WERI-Rb-1 (cell line): ENCODE results near the gene MAJIN.

Source experiments
- DNase-seq: peaks from one replicate; pipeline ENCODE4 v3.0.0-alpha.2; 2020
- H3K27ac ChIP-seq: fragments of 250-450 bp; sonication (Bioruptor Pico); 2 replicates; pipeline ENCODE4 v1.5.1; 2020; ENCODE audit warnings: mild to moderate bottlenecking, moderate library complexity
- H3K27me3 ChIP-seq: fragments of 250-450 bp; sonication (Bioruptor Pico); 2 replicates; pipeline ENCODE4 v1.5.1; 2021; ENCODE audit warnings: mild to moderate bottlenecking, low read depth, moderate library complexity; ENCODE audit not compliant: insufficient read depth, severe bottlenecking
- H3K36me3 ChIP-seq: fragments of 250-450 bp; sonication (Bioruptor Pico); 2 replicates; pipeline ENCODE4 v1.5.1; 2020; ENCODE audit warnings: mild to moderate bottlenecking, moderate library complexity
- H3K4me3 ChIP-seq: 2 replicates; pipeline ENCODE4 v1.5.1; 2011; ENCODE audit warnings: low read depth, mild to moderate bottlenecking, control low read depth, low read length
- H3K9me3 ChIP-seq: fragments of 250-450 bp; sonication (Bioruptor Pico); 2 replicates; pipeline ENCODE4 v1.5.1; 2021; ENCODE audit warnings: mild to moderate bottlenecking, moderate library complexity; ENCODE audit not compliant: severe bottlenecking
- CTCF ChIP-seq: IDR thresholded peaks from 2 replicates; pipeline ENCODE4 v1.5.1; 2011; ENCODE audit warnings: low read depth, mild to moderate bottlenecking, control low read depth, inconsistent platforms, low read length

MAJIN gene

GRCh38 chr11:64888729-64889511, 83.0 kb downstream of the MAJIN start:
- DNase-seq: no peak
- Histone ChIP-seq H3K4me3 (no peak overlapping the region), H3K9me3 (no peaks in the 10 kb centered on the region), H3K36me3 (no peaks in the 10 kb centered on the region), H3K27ac (no peak overlapping the region), H3K27me3 (no peaks in the 10 kb centered on the region)
- no peak for TF ChIP-seq CTCF

- TF ChIP-seq CTCF: no peak
- Histone ChIP-seq H3K27ac (peak overlapping the region; percentile 37), H3K36me3 (no peaks in the 10 kb centered on the region), H3K27me3 (no peaks in the 10 kb centered on the region), H3K9me3 (no peaks in the 10 kb centered on the region), H3K4me3 (no peak overlapping the region; the same call in 1 of the 2 replicates)
- DNase-seq: no peak
Measured at GRCh38 chr11:64888406-64888728, 83.5 kb downstream of the MAJIN start.
